HG02870 (cell line): ENCODE results near the gene TMEM14C.
"Not testable (repeated sequence)": the region's sequence is repeated elsewhere in the genome, so short reads cannot be mapped to it uniquely, and the experiment has no call there.

Experiments
- ATAC-seq: cut with Tn5 transposase; IDR thresholded peaks from one replicate; pipeline ENCODE4 v1.9.1; 2021; ENCODE audit warnings: mild to moderate bottlenecking, moderate library complexity; ENCODE audit not compliant: unreplicated experiment

The TMEM14C gene

DNA sequence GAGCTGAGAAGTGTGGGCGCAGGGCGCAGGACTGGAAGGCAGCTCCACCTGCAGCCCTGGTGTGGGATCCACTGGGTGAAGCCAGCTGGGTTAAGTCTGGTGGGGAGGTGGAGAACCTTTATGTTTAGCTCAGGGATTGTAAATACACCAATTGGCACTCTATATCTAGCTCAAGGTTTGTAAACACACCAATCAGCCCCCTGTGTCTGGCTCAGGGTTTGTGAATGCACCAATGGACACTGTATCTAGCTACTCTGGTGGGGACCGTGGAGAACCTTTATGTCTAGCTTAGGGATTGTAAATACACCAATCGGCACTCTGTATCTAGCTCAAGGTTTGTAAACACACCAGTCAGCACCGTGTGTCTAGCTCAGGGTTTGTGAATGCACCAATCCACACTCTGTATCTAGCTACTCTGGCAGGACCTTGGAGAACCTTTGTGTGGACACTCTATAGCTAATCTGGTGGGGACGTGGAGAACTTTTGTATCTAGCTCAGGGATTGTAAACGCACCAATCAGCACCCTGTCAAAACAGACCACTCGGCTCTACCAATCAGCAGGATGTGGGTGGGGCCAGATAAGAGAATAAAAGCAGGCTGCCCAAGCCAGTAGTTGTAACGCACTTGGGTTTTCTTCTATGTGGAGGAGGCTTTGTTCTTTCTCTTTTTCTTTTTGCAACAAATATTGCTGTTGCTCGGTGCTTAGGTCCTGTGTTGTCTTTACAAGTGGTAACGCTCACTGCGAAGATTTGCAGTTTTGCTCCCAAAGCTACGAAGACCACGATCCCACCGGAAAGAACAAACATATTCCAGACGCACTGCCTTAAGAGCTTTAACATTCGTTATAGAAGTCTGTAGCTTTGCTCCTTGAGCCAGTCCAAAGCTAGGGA is 1.7 kb upstream of the TMEM14C start:
- not testable (repeated sequence) for ATAC-seq

DNA sequence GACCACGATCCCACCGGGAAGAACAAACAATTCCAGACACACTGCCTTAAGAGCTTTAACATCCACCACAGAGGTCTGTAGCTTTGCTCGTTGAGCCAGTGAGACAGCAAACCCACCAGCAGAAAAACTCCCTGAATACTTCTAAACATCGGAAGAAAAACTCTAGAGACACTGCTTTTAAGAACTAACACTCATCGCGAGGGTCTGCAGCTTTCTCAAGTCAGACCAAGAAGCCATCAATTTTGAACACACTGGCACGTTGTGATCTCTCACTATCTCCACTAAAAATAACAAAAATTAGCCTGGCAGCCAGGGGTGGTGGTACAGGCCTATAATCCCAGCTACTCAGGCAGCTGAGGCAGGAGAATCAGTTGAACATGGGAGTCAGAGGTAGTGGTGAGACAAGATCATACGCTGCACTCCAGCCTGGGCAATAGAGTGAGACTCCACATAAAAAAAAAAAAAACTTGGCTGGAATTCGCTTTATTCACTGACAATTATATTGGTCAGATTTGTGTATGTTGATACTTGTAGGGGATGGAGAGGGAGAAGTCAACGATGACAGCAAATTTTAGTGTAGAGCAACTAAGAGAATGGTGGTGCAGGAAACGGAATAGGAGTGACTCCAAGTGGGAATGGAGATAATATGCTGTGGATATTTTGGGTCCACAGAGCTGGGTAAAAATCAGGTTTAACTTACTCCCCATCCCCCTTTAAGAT is 860 bp upstream of the TMEM14C start:
- ATAC-seq, result no peak

DNA sequence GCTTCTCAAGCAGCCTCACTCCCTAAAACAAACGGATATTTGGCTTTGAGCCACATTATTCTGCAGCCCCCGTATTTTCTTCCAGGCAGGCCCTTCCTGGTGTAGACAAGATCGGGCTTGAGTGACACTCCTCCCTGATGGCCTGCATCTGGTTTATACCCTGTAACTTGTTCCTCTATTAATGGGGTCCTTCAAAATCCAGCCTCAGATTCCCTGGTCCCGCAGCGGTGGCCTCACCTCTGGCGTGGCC is 375 bp upstream of the TMEM14C start:
- ATAC-seq, result no peak

DNA sequence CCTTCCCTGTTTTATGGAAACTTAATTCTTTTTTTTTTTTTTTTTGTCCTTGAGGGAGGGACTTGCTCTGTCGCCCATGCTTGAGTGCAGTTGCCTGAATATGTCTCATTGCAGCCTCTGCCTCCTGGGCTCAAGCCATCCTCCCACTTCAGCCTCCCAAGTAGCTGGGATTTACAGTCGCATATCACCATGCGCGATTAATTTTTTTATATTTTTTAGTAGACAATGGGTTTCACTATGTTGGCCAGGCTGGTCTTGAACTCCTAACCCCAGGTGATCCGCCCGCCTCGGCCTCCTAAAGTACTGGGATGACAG is 654 bp downstream of the TMEM14C start:
- no peak for ATAC-seq

DNA sequence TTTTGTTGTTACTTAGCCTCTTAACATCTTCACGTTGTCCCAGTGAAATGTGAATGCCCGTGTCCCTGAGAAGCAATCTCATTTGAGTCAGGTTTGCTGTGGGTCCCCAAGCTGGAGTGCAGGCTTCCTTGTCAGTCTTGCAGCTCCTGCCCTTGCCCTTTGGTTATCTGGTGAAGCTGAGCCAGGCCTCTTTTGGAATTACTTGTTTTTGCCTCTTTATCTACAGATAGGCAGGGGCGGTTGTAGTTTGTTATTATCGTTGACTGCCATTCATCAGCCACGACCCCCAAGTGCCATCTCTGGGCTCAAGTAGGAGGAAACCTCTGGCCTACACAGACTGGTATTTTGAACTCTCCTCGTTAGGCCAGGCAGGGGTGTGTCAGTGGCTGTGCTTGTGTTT is 2.2 kb downstream of the TMEM14C start:
- no peak for ATAC-seq

DNA sequence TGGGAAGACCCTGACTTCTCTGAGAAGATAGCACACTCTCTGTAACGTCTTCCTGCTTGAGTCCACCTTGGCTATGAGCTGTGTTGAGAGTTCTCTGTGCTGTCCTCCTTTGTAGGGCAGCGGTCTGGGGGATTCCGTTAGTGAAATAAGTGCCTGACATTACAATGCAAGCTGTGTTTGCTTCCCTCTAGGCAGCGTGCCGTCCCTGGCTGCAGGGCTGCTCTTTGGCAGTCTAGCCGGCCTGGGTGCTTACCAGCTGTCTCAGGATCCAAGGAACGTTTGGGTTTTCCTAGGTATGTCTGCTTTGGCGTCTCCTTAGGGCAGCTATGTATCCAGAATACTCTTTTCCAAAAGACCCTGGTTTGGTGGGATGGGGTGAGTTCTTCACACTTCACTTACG is 2.8 kb downstream of the TMEM14C start:
- no peak for ATAC-seq

DNA sequence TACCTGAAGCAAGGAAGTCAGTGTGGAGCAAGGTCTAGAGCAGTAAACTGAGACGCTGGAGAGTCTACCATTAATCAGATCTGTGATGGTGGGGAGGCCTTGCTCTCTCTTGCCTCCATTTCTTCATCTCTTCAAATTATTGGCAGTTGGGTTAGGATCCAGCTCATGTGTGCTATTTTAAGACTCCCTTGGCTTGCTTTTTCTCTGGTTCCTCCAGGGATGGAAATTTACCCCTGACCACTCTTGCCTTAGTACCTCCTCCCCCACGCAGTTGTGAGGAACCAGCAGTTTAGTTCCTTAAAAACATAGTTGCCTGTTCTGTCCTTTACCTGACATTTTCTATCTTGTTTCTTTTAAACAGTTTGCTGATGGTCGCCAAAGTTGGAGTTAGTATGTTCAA is 7.4 kb downstream of the TMEM14C start:
- no peak for ATAC-seq

DNA sequence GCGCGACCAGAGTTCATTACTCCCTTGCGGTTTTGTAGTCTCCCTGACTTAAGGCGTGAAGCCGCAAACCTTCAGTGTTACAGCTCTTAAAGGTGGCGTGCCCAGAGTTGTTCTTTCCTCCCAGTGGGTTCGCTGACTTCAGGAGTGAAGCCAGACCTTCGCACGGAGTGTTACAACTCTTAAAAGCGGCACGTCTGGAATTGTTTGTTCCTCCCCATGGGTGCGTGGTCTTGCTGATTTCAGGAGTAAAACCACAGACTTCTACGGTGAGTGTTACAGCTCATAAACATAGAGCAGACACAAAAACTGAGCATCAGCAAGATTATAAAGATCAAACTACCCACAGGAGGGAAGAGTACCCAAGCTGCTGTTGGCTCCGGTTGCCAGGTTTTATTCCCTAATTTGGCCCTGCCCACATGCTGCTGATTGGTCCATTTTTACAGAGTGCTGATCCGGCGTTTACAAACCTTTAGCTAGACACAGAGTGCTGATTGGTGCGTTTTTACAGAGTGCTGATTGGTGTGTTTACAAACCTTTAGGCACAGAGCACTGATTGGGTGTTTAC is 10.4 kb downstream of the TMEM14C start:
- no peak for ATAC-seq

DNA sequence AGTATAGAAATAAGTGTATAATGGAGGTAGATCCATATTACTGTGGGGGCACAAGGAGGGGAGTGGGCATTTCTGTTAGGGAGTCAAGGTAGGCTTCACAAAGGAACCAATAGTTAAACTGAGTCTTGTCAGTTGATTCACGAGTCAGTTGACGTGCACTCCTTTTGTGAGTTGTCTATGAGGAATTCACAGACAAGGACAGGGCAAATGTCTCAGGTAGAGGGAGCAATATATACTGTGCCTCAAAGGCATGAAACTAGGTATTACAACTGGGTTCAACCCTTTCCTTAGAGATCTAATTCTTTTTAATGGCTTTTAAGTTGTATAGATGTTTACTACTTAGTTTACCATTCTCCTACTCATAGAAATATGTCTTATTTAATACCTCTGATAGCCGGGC is 11.0 kb downstream of the TMEM14C start:
- no peak for ATAC-seq

DNA sequence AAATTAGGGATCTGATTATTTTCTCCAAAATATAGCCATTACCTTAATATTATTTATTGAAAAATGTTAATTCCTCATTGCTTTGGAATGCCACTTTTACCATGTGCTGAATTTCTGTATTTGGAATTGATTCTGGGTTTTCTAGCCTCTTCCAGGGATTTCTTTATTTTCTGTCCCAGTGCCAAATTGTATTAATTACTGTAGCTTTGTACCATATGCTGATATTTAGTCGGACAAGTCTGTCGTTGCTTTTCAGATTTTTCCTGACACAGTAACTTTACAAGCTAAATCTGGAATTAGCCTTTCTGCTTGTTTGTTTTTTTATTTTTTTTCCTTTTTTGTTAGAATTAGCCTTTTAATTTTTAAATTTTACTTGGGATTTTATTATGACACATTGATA is 13.9 kb downstream of the TMEM14C start:
- ATAC-seq, result no peak

DNA sequence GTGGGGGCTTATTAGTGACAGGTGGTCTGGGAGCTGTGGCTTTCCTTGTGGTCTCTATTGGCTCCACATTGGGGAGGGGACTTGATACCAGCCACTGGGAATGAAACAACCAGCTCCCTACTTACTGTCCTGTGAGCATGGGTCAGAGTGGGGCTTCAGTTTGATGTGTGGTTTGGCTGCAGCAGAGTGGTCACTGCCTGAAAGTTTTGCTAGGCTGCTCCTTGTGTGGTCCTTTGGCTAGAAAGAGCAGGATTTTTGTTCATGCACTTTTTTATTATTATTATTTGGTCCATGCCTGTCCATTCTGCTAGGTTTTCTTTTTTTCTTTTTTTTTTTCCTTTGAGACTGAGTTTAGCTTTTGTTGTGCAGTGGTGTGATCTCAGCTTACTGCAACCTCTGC is 17.2 kb downstream of the TMEM14C start:
- no peak for ATAC-seq

DNA sequence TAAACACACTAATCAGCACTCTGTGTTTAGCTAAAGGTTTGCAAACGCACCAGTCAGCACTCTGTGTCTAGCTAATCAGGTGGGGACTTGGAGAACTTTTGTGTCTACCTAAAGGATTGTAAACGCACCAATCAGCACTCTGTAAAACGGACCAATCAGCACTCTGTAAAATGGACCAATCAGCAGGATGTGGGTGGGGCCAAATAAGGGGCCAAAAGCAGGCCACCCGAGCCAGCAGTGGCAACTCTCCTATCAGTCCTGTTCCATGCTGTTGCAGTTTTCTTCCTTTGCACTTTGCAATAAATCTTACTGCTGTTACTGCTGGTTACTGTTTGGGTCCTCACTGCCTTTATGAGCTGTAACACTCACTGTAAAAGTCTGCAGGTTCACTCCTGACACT is 18.8 kb downstream of the TMEM14C start:
- not testable (repeated sequence) for ATAC-seq

DNA sequence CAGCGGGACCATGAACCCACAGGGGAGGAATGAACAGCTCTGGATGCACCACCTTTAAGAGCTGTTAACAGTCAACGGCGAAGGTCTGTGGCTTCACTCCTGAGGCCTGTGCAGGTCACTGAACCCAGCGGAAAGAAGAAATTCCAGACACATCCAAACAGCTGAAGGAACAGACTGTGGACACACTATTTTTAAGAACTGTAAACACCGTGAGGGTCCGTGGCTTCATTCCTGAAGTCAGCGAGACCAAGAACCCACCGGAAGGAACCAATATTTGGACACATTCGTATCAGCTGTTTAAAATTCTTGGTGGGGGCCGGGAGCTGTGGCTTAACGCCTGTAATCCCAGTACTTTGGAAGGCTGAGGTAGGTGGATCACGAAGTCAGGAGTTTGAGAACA is 19.4 kb downstream of the TMEM14C start:
- ATAC-seq, result no peak

DNA sequence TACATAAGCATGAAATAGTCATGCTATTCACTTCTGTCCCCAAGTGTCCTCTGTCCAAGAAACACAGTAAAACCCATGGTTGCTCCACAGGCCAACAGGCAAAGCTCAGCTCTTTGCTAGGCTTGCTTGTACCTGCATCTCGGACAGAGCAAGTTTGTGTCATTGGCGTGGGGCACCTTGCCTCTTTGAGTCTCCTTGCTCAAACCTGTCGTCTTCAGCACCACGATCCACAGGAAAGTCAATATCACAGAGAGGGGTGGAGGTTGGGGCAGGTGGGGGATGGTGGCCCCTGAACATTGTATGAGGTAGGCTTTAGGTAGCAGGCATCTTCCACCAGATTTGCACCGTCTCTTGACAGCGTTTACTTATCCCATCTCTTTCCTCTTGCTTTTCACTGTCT is 20.6 kb downstream of the TMEM14C start:
- ATAC-seq, result no peak

DNA sequence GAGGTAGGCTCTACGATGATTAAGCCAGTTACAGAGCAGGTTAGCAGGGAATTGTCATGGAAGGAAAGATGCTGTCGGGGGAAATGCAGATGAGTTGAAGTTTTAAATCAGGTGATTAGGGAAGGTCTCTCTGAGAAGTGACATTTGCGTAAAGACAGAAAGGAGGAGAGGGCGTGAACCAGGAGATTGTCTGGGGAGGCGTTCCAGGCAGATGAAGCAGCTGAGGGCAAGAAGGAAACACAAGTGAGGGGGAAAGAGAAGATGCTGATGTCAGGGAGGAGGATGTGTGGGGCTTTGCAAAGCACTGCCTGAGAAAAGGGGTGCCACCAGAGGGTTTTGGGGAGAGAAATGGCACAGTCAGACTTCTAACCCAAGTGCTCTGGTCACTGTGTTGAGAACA is 22.2 kb downstream of the TMEM14C start:
- no peak for ATAC-seq

DNA sequence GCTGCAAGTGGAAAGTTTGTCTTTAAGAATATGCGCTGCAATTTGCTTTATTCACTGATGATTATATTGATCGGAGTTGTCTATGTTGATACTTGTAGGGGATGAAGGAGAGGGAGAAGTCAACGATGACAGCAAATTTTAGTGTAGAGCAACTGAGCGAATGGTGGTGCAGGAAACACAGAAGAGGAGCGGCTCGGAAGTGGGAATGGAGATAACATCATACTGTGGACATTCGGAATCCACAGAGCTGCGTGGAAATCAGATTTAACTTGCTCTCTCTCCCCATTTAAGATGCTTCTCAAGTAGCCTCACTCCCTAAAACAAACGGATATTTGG is 24.0 kb downstream of the TMEM14C start:
- no peak for ATAC-seq

DNA sequence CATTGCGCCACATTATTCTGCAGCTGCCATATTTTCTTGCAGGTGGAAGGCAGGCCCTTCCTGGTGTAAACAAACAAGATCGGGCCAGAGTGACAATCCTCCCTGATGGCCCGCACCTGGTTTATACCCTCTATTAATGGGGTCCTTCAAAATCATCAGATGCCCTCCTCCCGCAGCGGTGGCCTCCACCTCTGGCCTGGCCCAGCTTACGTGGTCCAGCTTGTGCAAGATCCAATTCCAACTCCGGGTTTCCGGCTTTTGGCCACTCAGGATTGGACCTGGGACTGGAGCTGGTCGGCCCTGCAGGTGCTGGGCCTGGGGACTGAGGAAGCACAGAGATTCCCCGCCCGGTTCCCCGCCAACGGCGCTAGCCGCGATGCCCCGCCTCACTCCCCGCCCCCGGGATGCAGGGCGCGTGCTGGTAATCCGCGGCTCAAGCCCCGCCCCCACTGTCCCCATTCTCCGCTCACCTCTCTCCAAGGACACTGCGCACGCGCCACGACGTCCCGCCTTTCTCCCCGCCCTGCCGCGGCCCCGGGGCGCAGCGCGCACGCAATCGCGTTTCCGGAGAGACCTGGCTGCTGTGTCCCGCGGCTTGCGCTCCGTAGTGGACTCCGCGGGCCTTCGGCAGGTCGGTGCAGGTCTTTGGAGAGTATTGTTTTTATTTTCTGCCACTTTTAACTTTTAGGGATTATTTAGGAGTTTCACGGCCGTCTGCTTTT is 24.5 kb downstream of the TMEM14C start, which contains the start of gene TMEM14B:
TSS of gene TMEM14B (plus strand) at position 555 of the 722 bp plus-strand sequence. CDS start 1,441 bp downstream, outside the sequence.
- ATAC-seq, result peak; percentile 95

DNA sequence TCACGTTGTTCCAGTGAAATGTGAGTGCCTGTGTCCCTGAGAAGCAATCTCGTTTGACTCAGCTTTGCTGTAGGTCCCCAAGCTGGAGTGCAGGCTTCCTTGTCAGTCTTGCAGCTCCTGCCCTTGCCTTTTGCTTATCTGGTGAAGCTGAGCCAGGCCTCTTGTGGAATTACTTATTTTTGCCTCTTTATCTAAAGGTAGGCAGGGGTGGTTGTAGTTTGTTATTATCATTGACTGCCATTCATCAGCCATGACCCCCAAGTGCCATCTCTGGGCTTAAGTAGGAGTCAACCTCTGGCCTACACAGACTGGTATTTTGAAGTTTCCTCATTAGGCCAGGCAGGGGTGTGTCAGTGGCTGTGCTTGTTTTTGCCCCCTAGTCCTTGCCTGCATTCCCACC is 26.9 kb downstream of the TMEM14C start:
- no peak for ATAC-seq

DNA sequence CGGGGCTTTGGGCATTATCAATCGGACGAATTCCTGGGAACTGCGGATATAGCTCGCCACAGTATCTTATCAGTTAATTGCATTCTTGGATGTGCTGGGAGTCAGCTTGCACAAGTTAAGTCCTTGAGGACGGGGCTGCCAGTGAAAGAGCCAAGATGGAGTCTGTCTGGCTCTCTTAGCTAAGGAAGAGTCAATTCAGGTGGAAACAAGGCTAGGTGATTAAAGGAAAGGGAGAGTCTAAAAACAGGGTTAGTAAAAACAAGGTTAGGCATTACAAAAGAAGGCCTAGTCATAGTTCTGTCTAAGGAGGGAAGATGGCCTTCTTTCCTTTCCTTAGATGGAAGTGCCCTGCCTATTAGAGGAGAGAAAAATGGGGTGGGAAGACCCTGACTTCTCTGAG is 27.7 kb downstream of the TMEM14C start:
- not testable (repeated sequence) for ATAC-seq

DNA sequence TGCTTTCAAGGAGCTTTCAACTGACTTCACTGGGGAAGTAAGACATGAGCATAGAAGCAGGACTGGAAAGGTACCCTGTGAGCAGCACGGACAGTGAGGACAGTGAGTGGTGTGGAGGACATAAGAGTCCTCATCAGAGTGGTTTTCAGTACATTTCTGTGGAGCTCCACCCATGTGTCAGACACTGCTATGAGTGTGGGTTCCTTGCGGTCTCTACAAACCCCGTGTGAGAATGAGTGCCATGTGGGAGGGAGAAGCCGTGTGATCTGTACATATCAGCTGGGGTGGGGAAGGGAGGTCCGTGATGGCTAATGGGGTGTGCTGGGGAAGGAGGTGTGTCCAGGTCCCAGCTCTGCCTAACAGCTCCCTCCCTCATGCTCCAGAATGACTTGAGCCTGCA is 28.9 kb downstream of the TMEM14C start:
- ATAC-seq, result not testable (repeated sequence)

DNA sequence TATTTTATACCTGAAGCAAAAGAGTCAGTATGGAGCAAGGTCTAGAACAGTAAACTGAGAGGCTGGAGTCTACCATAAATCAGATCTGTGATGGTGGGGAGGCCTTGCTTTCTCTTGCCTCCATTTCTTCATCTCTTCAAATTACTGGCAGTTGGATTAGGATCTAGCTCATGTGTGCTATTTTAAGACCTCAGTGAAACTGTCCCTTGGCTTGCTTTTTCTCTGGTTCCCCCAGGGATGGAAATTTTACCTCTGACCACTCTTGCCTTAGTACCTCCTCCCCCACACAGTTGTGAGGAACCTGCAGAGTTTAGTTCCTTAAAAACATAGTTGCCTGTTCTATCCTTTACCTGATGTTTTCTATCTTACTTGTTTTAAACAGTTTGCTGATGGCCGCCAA is 33.2 kb downstream of the TMEM14C start:
- no peak for ATAC-seq

DNA sequence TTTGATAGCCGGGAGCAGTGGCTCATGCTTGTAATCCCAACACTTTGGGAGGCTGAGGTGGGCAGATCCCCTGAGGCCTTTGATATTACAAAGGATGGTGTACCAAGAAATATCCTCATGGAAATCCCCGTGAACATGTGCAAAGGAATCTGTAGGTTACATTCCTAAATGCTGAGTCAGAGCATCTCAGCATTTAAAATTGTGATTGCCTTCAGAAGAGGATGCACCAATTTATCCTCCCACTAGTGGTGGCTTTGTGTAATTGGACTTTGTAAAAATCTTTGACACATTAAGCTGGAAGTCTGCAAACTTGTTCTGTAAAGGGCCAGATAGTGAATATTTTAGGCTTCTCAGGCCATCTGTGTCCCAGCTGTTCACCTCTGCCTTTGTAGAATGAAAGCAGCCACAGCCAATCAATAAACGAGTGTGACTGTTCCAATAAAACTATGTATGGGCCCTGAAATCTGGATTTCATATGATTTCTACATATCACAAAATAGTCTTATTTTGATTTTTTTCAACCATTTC is 36.5 kb downstream of the TMEM14C start:
- ATAC-seq, result peak; percentile 72
